Neural cell (in vitro differentiated cells): Measurements from ENCODE around the gene MDM2. TPM values are rescaled to one million over a fixed set of nuclear protein-coding genes. Genes with fewer than 3 reads are reported as not detected.

Experiments used
- H2AFZ ChIP-seq: fragments of 200-600, 300-800 bp; sonication (generic), shearing (Covaris generic); 2 replicates; pipeline ENCODE4 v1.6.0; 2014; ENCODE audit warnings: low read depth, mild to moderate bottlenecking, antibody characterized with exemption, low read length, moderate library complexity
- H3F3A ChIP-seq: fragments of 200-600 bp; shearing (Covaris generic); 2 replicates; pipeline ENCODE4 v1.6.1; 2016; ENCODE audit warnings: mild to moderate bottlenecking, moderate library complexity, mixed read lengths, antibody characterized with exemption, low read length; ENCODE audit not compliant: insufficient read depth, poor library complexity, severe bottlenecking
- H3K27ac ChIP-seq: fragments of 200-600, 300-800 bp; sonication (generic), shearing (Covaris generic); 2 replicates; pipeline ENCODE4 v1.5.1; 2014; ENCODE audit warnings: mild to moderate bottlenecking, low read length, moderate library complexity
- H3K27me3 ChIP-seq: fragments of 300-800, 200-600 bp; sonication (generic), shearing (Covaris generic); 2 replicates; pipeline ENCODE4 v1.6.0; 2014; ENCODE audit warnings: mild to moderate bottlenecking, low read depth, low read length, moderate library complexity; ENCODE audit not compliant: insufficient read depth
- H3K36me3 ChIP-seq: fragments of 300-800, 200-600 bp; sonication (generic), shearing (Covaris generic); 2 replicates; pipeline ENCODE4 v1.5.1; 2014; ENCODE audit warnings: mild to moderate bottlenecking, antibody characterized with exemption, low read length, moderate library complexity; ENCODE audit not compliant: insufficient read depth
- H3K4me2 ChIP-seq: fragments of 300-800, 200-600 bp; sonication (generic), shearing (Covaris generic); 2 replicates; pipeline ENCODE4 v1.6.0; 2014; ENCODE audit warnings: mild to moderate bottlenecking, low read length
- H3K4me3 ChIP-seq: fragments of 300-800, 200-600 bp; sonication (generic), shearing (Covaris generic); 2 replicates; pipeline ENCODE4 v1.5.1; 2014; ENCODE audit warnings: mild to moderate bottlenecking, low read length, moderate library complexity
- H3K79me2 ChIP-seq: fragments of 200-600 bp; shearing (Covaris generic); replicated peaks from 2 replicates; pipeline ENCODE4 v1.6.0; 2014; ENCODE audit warnings: mild to moderate bottlenecking, low read length, moderate library complexity; ENCODE audit not compliant: insufficient read depth
- H3K9ac ChIP-seq: fragments of 300-800, 200-600 bp; sonication (generic), shearing (Covaris generic); 2 replicates; pipeline ENCODE4 v1.6.1; 2016; ENCODE audit warnings: mild to moderate bottlenecking, low read length, mixed read lengths
- H3K9me2 ChIP-seq: fragments of 200-600 bp; shearing (Covaris generic); 2 replicates; pipeline ENCODE4 v1.6.1; 2016; ENCODE audit warnings: mild to moderate bottlenecking, low read length, mixed read lengths; ENCODE audit not compliant: insufficient read depth
- H3K9me3 ChIP-seq: fragments of 200-600, 300-800 bp; sonication (generic), shearing (Covaris generic); 2 replicates; pipeline ENCODE4 v1.6.1; 2016; ENCODE audit warnings: mild to moderate bottlenecking, mixed run types, low read length, moderate library complexity, mixed read lengths
- H4K20me1 ChIP-seq: fragments of 200-600 bp; shearing (Covaris generic); 2 replicates; pipeline ENCODE4 v1.6.1; 2016; ENCODE audit warnings: mild to moderate bottlenecking, mixed run types; ENCODE audit not compliant: insufficient read depth
- EP300 ChIP-seq: fragments of 450-650 bp; conservative IDR thresholded peaks from 2 replicates; pipeline ENCODE4 v1.6.1; 2014; ENCODE audit warnings: antibody characterized with exemption, mild to moderate bottlenecking, moderate library complexity; ENCODE audit not compliant: poor library complexity, severe bottlenecking
- EZH2 ChIP-seq: fragments of 200-600, 300-800 bp; shearing (Covaris generic), sonication (generic); IDR thresholded peaks from 2 replicates; pipeline ENCODE4 v1.6.1; 2014; ENCODE audit warnings: antibody characterized with exemption, low read length, borderline replicate concordance, mild to moderate bottlenecking; ENCODE audit not compliant: insufficient read depth, poor library complexity, severe bottlenecking
- MXI1 ChIP-seq: fragments of 450-650 bp; conservative IDR thresholded peaks from 2 replicates; pipeline ENCODE4 v1.6.1; 2014; ENCODE audit warnings: antibody characterized with exemption, mild to moderate bottlenecking; ENCODE audit not compliant: poor library complexity, severe bottlenecking
- POLR2AphosphoS5 ChIP-seq: IDR thresholded peaks from 2 replicates; pipeline ENCODE4 v1.6.1; 2012
- RAD21 ChIP-seq: fragments of 450-650 bp; conservative IDR thresholded peaks from 2 replicates; pipeline ENCODE4 v1.6.1; 2014; ENCODE audit warnings: antibody characterized with exemption, mild to moderate bottlenecking, moderate library complexity
- REST ChIP-seq: IDR thresholded peaks from 2 replicates; pipeline ENCODE4 v1.6.1; 2012; ENCODE audit warnings: borderline replicate concordance
- SMC3 ChIP-seq: fragments of 450-650 bp; conservative IDR thresholded peaks from 2 replicates; pipeline ENCODE4 v1.6.1; 2014; ENCODE audit warnings: antibody characterized with exemption, mild to moderate bottlenecking, moderate library complexity; ENCODE audit not compliant: poor library complexity
- TAF1 ChIP-seq: IDR thresholded peaks from 2 replicates; pipeline ENCODE4 v1.6.1; 2012; ENCODE audit warnings: low read depth
- polyA plus RNA-seq: library from polyadenylated mRNA; depleted of rRNA; stranded (reverse); fragments of >200 nt; gene quantifications from 2 replicates; pipeline ENCODE4 v1.2.3, GENCODE V29; 2014
- TF ChIP-seq, protein P1 (sequence below): fragments of 450-650 bp; IDR thresholded peaks from 2 replicates; pipeline ENCODE4 v1.5.1; 2014; ENCODE audit warnings: antibody characterized with exemption, mild to moderate bottlenecking, moderate library complexity; ENCODE audit not compliant: poor library complexity, severe bottlenecking

Gene MDM2
- polyA plus RNA-seq, 1 donor from 2014 or later: 37.5 TPM

DNA sequence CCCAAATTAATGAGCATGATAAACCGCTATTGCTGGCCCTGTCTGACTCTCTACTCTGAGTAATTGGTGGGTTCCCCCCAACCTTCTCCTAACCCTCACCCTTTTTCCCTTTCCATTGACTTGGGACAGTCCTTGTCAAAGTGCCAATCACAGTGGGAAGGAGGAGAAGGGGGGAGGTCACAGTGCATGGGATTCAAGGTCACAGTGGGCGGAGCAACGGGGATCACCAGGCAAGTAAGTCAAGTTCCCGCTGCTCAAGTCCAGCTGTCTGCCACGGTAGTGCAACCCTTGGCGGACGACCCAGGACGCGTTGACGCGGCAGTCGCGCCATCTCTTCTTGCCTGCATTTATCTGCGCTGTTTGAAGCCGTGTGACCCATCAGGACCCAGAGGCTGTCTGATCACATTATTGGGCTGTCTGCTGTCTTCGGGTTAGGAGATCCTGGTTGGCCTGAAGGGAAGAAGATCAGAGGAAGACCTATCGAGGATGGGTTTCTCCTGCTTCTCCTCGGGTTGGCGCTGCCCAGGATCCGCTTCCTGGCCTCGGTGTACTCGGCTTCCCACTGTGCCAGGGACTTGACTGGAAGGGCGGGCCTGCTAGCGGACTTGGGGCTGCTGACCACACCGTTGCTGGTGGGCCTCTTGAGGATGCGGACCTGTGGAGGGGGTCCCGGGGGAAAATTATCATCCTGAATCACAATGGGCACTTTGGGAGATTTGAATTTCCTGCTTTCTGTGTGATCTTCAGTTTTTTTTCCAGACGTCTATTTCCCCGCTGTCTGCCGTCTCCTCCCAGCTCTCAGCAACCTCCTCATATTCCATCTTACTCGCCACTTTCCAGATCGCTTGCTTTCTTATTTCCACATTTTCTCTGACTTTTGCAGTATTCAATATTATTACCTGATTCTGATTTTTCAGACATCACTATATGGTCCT lies 3.1 kb upstream of the MDM2 start:
- no peak overlapping the region for H3K4me2 ChIP-seq

DNA sequence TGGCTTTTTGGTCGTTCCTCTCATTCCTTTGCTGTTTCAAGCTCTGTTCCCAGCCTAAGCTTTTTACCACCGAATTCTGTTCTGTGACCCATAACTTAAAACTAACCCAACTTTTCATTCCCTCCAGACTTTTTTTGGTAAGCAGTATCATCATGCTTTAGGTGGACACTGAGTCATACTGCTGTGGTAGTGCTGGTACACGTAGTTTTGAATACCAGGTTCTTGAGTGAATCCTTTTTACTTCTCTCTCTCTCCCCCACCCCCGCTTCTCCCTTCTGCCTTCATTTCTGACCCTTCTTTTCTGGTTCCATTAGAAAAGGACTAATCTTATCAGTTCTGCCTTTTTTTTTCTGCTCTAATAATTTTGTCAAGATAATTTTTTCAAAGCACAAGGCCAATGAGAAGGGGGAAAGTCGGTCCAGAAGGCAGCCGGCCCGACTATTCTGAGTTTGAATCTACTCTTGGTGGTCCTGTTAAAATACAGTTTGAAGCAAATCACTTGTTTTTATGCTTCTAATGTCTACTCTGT lies 2.3 kb upstream of the MDM2 start:
- H4K20me1 ChIP-seq: no peaks in the 10 kb centered on the region
- no peaks in the 10 kb centered on the region for H3F3A ChIP-seq
- no peak overlapping the region for H3K27ac ChIP-seq
- no peak overlapping the region for H3K4me3 ChIP-seq
- H2AFZ ChIP-seq: no peak overlapping the region
- H3K27me3 ChIP-seq: no peaks in the 10 kb centered on the region
- no peak overlapping the region for H3K4me2 ChIP-seq
- peaks cover 4% of the 10 kb centered on the region for H3K36me3 ChIP-seq
- H3K79me2 ChIP-seq: peaks cover 19% of the 10 kb centered on the region
- H3K9me2 ChIP-seq: no peaks in the 10 kb centered on the region
- no peaks in the 10 kb centered on the region for H3K9me3 ChIP-seq
- no peak overlapping the region for H3K9ac ChIP-seq
- TF ChIP-seq, protein P1, sequence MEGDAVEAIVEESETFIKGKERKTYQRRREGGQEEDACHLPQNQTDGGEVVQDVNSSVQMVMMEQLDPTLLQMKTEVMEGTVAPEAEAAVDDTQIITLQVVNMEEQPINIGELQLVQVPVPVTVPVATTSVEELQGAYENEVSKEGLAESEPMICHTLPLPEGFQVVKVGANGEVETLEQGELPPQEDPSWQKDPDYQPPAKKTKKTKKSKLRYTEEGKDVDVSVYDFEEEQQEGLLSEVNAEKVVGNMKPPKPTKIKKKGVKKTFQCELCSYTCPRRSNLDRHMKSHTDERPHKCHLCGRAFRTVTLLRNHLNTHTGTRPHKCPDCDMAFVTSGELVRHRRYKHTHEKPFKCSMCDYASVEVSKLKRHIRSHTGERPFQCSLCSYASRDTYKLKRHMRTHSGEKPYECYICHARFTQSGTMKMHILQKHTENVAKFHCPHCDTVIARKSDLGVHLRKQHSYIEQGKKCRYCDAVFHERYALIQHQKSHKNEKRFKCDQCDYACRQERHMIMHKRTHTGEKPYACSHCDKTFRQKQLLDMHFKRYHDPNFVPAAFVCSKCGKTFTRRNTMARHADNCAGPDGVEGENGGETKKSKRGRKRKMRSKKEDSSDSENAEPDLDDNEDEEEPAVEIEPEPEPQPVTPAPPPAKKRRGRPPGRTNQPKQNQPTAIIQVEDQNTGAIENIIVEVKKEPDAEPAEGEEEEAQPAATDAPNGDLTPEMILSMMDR: no peak
- TF ChIP-seq RAD21: no peak
- TF ChIP-seq REST: no peak
- TF ChIP-seq EP300: no peak
- no peak for TF ChIP-seq TAF1

More for the DNA sequence above, 3.1 kb upstream of the MDM2 start:
- no peak for TF ChIP-seq EP300
- no peak for TF ChIP-seq TAF1
- no peak for TF ChIP-seq EZH2
- no peak for TF ChIP-seq RAD21
- TF ChIP-seq SMC3: no peak
- no peak for TF ChIP-seq REST
- TF ChIP-seq, protein P1: no peak
- TF ChIP-seq POLR2AphosphoS5: no peak
- no peak for TF ChIP-seq MXI1
- peaks cover 4% of the 10 kb centered on the region for H3K36me3 ChIP-seq
- no peaks in the 10 kb centered on the region for H3K9me3 ChIP-seq
- H3K9ac ChIP-seq: no peak overlapping the region
- peaks cover 12% of the 10 kb centered on the region for H3K79me2 ChIP-seq
- no peak overlapping the region for H2AFZ ChIP-seq
- H3K27ac ChIP-seq: no peak overlapping the region
- H3K4me3 ChIP-seq: no peak overlapping the region
- no peaks in the 10 kb centered on the region for H4K20me1 ChIP-seq
- no peaks in the 10 kb centered on the region for H3K9me2 ChIP-seq
- no peaks in the 10 kb centered on the region for H3F3A ChIP-seq
- no peaks in the 10 kb centered on the region for H3K27me3 ChIP-seq
